NCI-H82 treated with DMSO at 0.1 percent for 48 hours (cell line): ENCODE data around the gene TMEM42.

Experiments used
- DNase-seq: peaks from one replicate; lab custom pipeline; 2025; ENCODE audit not compliant: unreplicated experiment; lab: John Stamatoyannopoulos, UW

Gene TMEM42

GRCh38 chr3:44906997-44907396 is 45.3 kb downstream of the TMEM42 start:
- no peak for DNase-seq

GRCh38 chr3:44907612-44908011 is 45.9 kb downstream of the TMEM42 start:
- no peak for DNase-seq

DNA sequence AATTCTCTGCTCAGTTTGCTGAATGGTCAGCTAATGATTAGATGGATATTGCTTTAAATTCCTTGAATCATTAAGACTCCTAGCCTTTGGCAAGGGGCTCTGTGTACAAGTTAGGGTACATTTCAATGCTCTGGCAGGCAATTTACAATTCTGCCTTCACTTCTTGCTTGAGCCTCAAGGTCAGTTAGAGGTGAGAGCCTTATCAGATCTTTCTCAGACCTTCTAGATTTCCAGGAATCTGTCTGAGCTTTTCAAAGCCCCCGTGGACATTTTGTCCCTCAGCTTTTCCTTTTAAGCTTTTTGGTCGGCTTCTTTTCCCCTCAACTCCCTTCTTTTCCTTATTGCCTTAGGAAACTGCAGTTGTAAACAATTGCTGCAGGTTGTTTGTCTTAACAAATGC is 47.4 kb downstream of the TMEM42 start:
- no peak for DNase-seq

DNA sequence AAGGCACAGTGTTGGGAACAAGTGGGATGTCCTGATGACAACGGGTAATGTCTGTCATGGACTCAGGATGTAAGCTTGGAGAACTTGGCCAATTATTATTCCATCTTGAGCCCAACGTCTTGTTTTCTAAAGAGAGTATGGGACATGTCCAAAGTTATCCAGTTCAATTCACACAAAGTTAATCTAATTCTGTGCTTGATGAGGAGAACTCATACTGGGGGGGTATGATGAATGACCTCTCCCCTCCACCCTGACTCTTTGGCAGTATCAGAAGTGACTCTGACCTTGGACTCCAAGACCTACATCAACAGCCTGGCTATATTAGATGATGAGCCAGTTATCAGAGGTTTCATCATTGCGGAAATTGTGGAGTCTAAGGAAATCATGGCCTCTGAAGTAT is 49.0 kb downstream of the TMEM42 start:
- DNase-seq: no peak

- peak; percentile 2 for DNase-seq
These were observed 52.3 kb downstream of the TMEM42 start for GRCh38 chr3:44913868-44914468.

GRCh38 chr3:44914936-44915335 is 53.2 kb downstream of the TMEM42 start:
- no peak for DNase-seq
